ENCODE data around the gene FOXP1.

The FOXP1 gene

DNA sequence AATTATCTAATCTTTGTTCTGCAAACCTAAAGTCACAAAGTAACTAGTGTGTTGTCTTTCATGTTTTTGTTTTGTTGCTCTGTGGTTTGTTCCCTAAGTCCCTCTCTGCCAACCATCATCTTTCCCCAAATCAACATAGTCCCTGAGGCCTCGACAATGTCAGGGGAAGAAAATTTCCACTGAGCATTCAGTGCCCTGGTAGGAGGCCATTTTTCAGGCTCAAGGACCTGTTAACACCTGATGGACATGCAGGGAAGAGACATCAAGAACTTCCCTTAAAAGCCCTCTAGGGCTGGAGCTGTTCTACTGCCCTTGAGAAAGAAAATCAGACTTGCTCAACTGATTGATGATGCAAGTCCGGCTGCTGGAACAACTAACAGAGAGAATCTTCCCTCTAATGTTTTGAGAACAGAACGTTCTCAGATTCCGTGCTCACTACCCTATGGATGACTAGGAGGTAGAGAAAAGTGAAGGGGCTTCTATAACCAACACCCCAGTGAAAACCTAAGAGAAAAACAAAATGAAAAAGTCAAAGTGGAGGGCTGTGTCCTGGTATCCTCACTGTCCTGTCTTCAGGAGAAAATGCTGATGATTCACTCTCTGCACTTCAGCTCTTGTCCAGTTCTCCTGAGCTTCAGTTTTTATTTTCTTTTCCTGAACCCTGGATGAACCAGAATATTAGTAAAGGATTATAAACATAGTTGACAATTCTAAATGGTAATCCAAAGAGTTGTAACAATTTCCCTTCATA, 373.1 kb downstream of the FOXP1 start:
- Mint-ChIP-seq H3K4me1 (peaks cover 38% of the 10 kb centered on the region), H3K9me3 (no peaks in the 10 kb centered on the region)
- no peak for TF ChIP-seq CTCF (IDR thresholded peaks at IDR 0.05; ENCODE audit: unreplicated experiment in 3 of 3)

DNA sequence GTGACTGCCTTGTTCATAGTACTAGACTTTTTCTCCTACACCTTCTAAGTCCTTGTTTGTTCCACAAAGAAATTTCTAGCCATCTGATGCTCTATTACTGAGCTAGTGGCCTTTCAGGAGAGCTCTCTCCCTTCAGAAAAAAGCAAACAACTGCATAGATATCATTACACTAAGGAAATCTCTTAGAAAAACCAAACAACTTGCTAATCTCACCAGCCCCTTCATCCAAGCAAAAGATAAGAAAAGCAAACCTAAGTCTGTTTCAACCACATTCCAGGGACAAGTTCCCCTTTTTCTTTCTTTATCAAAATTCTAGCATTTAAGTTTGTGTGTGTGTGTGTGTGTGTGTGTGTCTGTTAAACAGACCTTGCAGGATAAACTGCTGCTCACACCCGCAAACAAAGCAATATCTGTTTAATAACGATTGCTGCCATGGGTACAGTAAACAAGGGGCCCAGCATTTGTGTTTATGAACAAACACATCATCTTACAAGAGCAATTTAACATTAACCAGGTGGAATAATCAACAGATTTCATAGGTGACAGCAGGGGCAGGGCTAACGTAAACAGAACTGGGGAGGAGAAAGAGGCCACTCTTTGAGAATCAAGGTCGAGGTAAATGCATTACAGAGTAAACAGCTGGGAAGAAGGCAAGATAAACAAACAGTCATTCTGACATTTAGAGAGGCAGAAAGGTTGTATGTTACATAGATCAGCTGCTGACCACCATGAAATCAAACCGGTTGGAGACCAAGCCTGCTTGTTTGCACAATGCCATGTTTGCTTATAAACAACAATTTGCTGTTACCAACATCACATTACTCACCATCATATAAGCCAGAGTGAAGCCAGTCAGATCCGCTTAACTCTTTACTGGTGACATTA, 375.1 kb downstream of the FOXP1 start:
- Mint-ChIP-seq H3K27ac (peak overlapping the region in 2 of 3 experiments; percentile 63 to 84), H3K9me3 (no peaks in the 10 kb centered on the region), H3K4me3 (no peak overlapping the region), H3K36me3 (ENCODE audit: low read depth) (no peaks in the 10 kb centered on the region), H3K4me1 (peaks cover 45% of the 10 kb centered on the region), H3K27me3 (ENCODE audit: low read depth) (no peaks in the 10 kb centered on the region)
- TF ChIP-seq CTCF (IDR thresholded peaks at IDR 0.05; ENCODE audit: unreplicated experiment in 3 of 3): no peak

More for the DNA sequence above, 373.1 kb downstream of the FOXP1 start:
- Mint-ChIP-seq H3K27me3 (ENCODE audit: low read depth) (no peaks in the 10 kb centered on the region), H3K36me3 (ENCODE audit: low read depth) (no peaks in the 10 kb centered on the region), H3K27ac (peak overlapping the region in 2 of 3 experiments; percentile 56 to 57), H3K4me3 (no peak overlapping the region)

- Mint-ChIP-seq H3K27me3 (ENCODE audit: low read depth) (no peaks in the 10 kb centered on the region), H3K36me3 (ENCODE audit: low read depth) (no peaks in the 10 kb centered on the region), H3K4me1 (peaks cover 50% of the 10 kb centered on the region), H3K4me3 (no peak overlapping the region), H3K9me3 (no peaks in the 10 kb centered on the region), H3K27ac (peak overlapping the region; percentile 45 to 84 (median 63))
- no peak for TF ChIP-seq CTCF (IDR thresholded peaks at IDR 0.05; ENCODE audit: unreplicated experiment in 3 of 3)
Observed at GRCh38 chr3:71207632-71208031, 375.9 kb downstream of the FOXP1 start.

- Mint-ChIP-seq H3K27me3 (ENCODE audit: low read depth) (no peaks in the 10 kb centered on the region), H3K9me3 (no peaks in the 10 kb centered on the region), H3K4me1 (peaks cover 60% of the 10 kb centered on the region), H3K27ac (peak overlapping the region; percentile 45 to 79 (median 71)), H3K36me3 (ENCODE audit: low read depth) (no peaks in the 10 kb centered on the region), H3K4me3 (no peak overlapping the region)
- TF ChIP-seq CTCF (IDR thresholded peaks at IDR 0.05; ENCODE audit: unreplicated experiment in 3 of 3): no peak
Observed at GRCh38 chr3:71206305-71207165, 377.0 kb downstream of the FOXP1 start.

GRCh38 chr3:71203727-71204488, 379.6 kb downstream of the FOXP1 start:
- TF ChIP-seq CTCF (IDR thresholded peaks at IDR 0.05; ENCODE audit: unreplicated experiment in 3 of 3): no peak

More at GRCh38 chr3:71203727-71204488, 379.6 kb downstream of the FOXP1 start:
- Mint-ChIP-seq H3K27me3 (ENCODE audit: low read depth) (no peaks in the 10 kb centered on the region), H3K4me3 (no peak overlapping the region), H3K36me3 (ENCODE audit: low read depth) (no peaks in the 10 kb centered on the region), H3K27ac (peak overlapping the region in 1 of 3 experiments; percentile 40), H3K4me1 (peaks cover 49% of the 10 kb centered on the region), H3K9me3 (no peaks in the 10 kb centered on the region)
